ENCODE data around the gene ARHGAP18.

ARHGAP18 gene

GRCh38 chr6:129680633-129681032, 29.3 kb downstream of the ARHGAP18 start:
- H3K4me3 ChIP-seq (ENCODE audit: control insufficient read depth in 1 of 7, extremely low read depth in 1 of 7, insufficient read depth in 4 of 7, low read depth in 2 of 7, low read length in 6 of 7): no peak overlapping the region
- ChIA-PET POLR2A (no interaction called here), CTCF (interaction anchor here (1.5 kb wide), 1 partner anchor 49 kb away, joined by 3 read pairs; no protein-coding TSS in a partner anchor)
- H3K9me3 ChIP-seq (ENCODE audit: control extremely low read depth in 1 of 5, control insufficient read depth in 4 of 5, insufficient read depth in 2 of 5, low read depth in 1 of 5, low read length in 4 of 5): no peaks in the 10 kb centered on the region
- no peak for DNase-seq
- H3K27me3 ChIP-seq (replicated peaks in 2 of 5; ENCODE audit: control insufficient read depth in 4 of 5, insufficient read depth in 5 of 5, low read length in 4 of 5): no peaks in the 10 kb centered on the region
- peaks cover 22 to 58% (median 27%) of the 10 kb centered on the region in 4 experiments for H3K4me1 ChIP-seq (ENCODE audit: control extremely low read depth in 1 of 4, control insufficient read depth in 4 of 4, insufficient read depth in 4 of 4, low read length in 3 of 4)
- H3K36me3 ChIP-seq (ENCODE audit: control insufficient read depth in 4 of 4, insufficient read depth in 4 of 4, low read length in 3 of 4): no peaks in the 10 kb centered on the region
- WGBS (ENCODE audit: insufficient coverage): 100% methylated on average over 3 of the region's 4 CpGs
- no peak overlapping the region for H3K27ac ChIP-seq (ENCODE audit: insufficient read depth in 1 of 2, low read depth in 1 of 2, low read length in 2 of 2, poor library complexity in 1 of 2, severe bottlenecking in 2 of 2)

GRCh38 chr6:129679758-129680157, 30.2 kb downstream of the ARHGAP18 start:
- CTCF ChIA-PET: no interaction called here
- Histone ChIP-seq H3K4me1 (ENCODE audit: control extremely low read depth in 1 of 4, control insufficient read depth in 4 of 4, insufficient read depth in 4 of 4, low read length in 3 of 4) (peaks cover 13 to 49% (median 20%) of the 10 kb centered on the region in 4 experiments), H3K4me3 (ENCODE audit: control insufficient read depth in 1 of 7, extremely low read depth in 1 of 7, insufficient read depth in 4 of 7, low read depth in 2 of 7, low read length in 6 of 7) (no peak overlapping the region), H3K27me3 (replicated peaks in 2 of 5; ENCODE audit: control insufficient read depth in 4 of 5, insufficient read depth in 5 of 5, low read length in 4 of 5) (no peaks in the 10 kb centered on the region), H3K27ac (ENCODE audit: insufficient read depth in 1 of 2, low read depth in 1 of 2, low read length in 2 of 2, poor library complexity in 1 of 2, severe bottlenecking in 2 of 2) (peak overlapping the region in 1 of 2 experiments; percentile 12), H3K36me3 (ENCODE audit: control insufficient read depth in 4 of 4, insufficient read depth in 4 of 4, low read length in 3 of 4) (peaks cover 0 to 5% (median 0%) of the 10 kb centered on the region in 4 experiments), H3K9me3 (ENCODE audit: control extremely low read depth in 1 of 5, control insufficient read depth in 4 of 5, insufficient read depth in 2 of 5, low read depth in 1 of 5, low read length in 4 of 5) (no peaks in the 10 kb centered on the region)
- DNase-seq: no peak
- POLR2A ChIA-PET: no interaction called here
- WGBS (ENCODE audit: insufficient coverage): 58% methylated on average over 3 of the region's 3 CpGs

GRCh38 chr6:129679275-129679674, 30.7 kb downstream of the ARHGAP18 start:
- ChIA-PET POLR2A (no interaction called here), CTCF (no interaction called here)
- Histone ChIP-seq H3K36me3 (ENCODE audit: control insufficient read depth in 4 of 4, insufficient read depth in 4 of 4, low read length in 3 of 4) (peaks cover 0 to 5% (median 0%) of the 10 kb centered on the region in 4 experiments), H3K4me1 (ENCODE audit: control extremely low read depth in 1 of 4, control insufficient read depth in 4 of 4, insufficient read depth in 4 of 4, low read length in 3 of 4) (peaks cover 9 to 46% (median 15%) of the 10 kb centered on the region in 4 experiments), H3K4me3 (ENCODE audit: control insufficient read depth in 1 of 7, extremely low read depth in 1 of 7, insufficient read depth in 4 of 7, low read depth in 2 of 7, low read length in 6 of 7) (no peak overlapping the region), H3K9me3 (ENCODE audit: control extremely low read depth in 1 of 5, control insufficient read depth in 4 of 5, insufficient read depth in 2 of 5, low read depth in 1 of 5, low read length in 4 of 5) (no peaks in the 10 kb centered on the region), H3K27me3 (replicated peaks in 2 of 5; ENCODE audit: control insufficient read depth in 4 of 5, insufficient read depth in 5 of 5, low read length in 4 of 5) (no peaks in the 10 kb centered on the region), H3K27ac (ENCODE audit: insufficient read depth in 1 of 2, low read depth in 1 of 2, low read length in 2 of 2, poor library complexity in 1 of 2, severe bottlenecking in 2 of 2) (peak overlapping the region in 1 of 2 experiments; percentile 12)
- DNase-seq: no peak
- WGBS (ENCODE audit: insufficient coverage): no CpG with 5 or more reads among the region's 3 CpGs

GRCh38 chr6:129678463-129678862, 31.5 kb downstream of the ARHGAP18 start:
- no peak overlapping the region for H3K4me3 ChIP-seq (ENCODE audit: control insufficient read depth in 1 of 7, extremely low read depth in 1 of 7, insufficient read depth in 4 of 7, low read depth in 2 of 7, low read length in 6 of 7)
- no peak for DNase-seq
- WGBS (ENCODE audit: insufficient coverage): no CpG with 5 or more reads among the region's 1 CpG
- peaks cover 0 to 5% (median 0%) of the 10 kb centered on the region in 4 experiments for H3K36me3 ChIP-seq (ENCODE audit: control insufficient read depth in 4 of 4, insufficient read depth in 4 of 4, low read length in 3 of 4)
- ChIA-PET POLR2A (no interaction called here), CTCF (interaction anchor here (0.7 to 1.5 kb wide), 4 partner anchors 10 to 179 kb away, joined by 3 to 5 read pairs (median 4); no protein-coding TSS in a partner anchor)
- no peaks in the 10 kb centered on the region for H3K9me3 ChIP-seq (ENCODE audit: control extremely low read depth in 1 of 5, control insufficient read depth in 4 of 5, insufficient read depth in 2 of 5, low read depth in 1 of 5, low read length in 4 of 5)
- H3K27ac ChIP-seq (ENCODE audit: insufficient read depth in 1 of 2, low read depth in 1 of 2, low read length in 2 of 2, poor library complexity in 1 of 2, severe bottlenecking in 2 of 2): no peak overlapping the region
- H3K4me1 ChIP-seq (ENCODE audit: control extremely low read depth in 1 of 4, control insufficient read depth in 4 of 4, insufficient read depth in 4 of 4, low read length in 3 of 4): peaks cover under 1 to 46% (median 8%) of the 10 kb centered on the region in 4 experiments
- H3K27me3 ChIP-seq (replicated peaks in 2 of 5; ENCODE audit: control insufficient read depth in 4 of 5, insufficient read depth in 5 of 5, low read length in 4 of 5): no peaks in the 10 kb centered on the region

- ChIA-PET POLR2A (no interaction called here), CTCF (interaction anchor here (1.2 to 1.5 kb wide), 4 partner anchors 10 to 49 kb away, joined by 3 to 5 read pairs (median 4); no protein-coding TSS in a partner anchor)
- Histone ChIP-seq H3K27ac (ENCODE audit: insufficient read depth in 1 of 2, low read depth in 1 of 2, low read length in 2 of 2, poor library complexity in 1 of 2, severe bottlenecking in 2 of 2) (no peak overlapping the region), H3K36me3 (ENCODE audit: control insufficient read depth in 4 of 4, insufficient read depth in 4 of 4, low read length in 3 of 4) (peaks cover 0 to 5% (median 0%) of the 10 kb centered on the region in 4 experiments), H3K4me3 (ENCODE audit: control insufficient read depth in 1 of 7, extremely low read depth in 1 of 7, insufficient read depth in 4 of 7, low read depth in 2 of 7, low read length in 6 of 7) (no peak overlapping the region), H3K9me3 (ENCODE audit: control extremely low read depth in 1 of 5, control insufficient read depth in 4 of 5, insufficient read depth in 2 of 5, low read depth in 1 of 5, low read length in 4 of 5) (no peaks in the 10 kb centered on the region), H3K27me3 (replicated peaks in 2 of 5; ENCODE audit: control insufficient read depth in 4 of 5, insufficient read depth in 5 of 5, low read length in 4 of 5) (no peaks in the 10 kb centered on the region), H3K4me1 (ENCODE audit: control extremely low read depth in 1 of 4, control insufficient read depth in 4 of 4, insufficient read depth in 4 of 4, low read length in 3 of 4) (peaks cover 0 to 43% (median 6%) of the 10 kb centered on the region in 4 experiments)
- WGBS (ENCODE audit: insufficient coverage): 100% methylated on average over 1 of the region's 2 CpGs
- DNase-seq: no peak
Observed at GRCh38 chr6:129677620-129678325, 32.2 kb downstream of the ARHGAP18 start.

- CTCF ChIA-PET: interaction anchor here (1.0 to 1.4 kb wide), 2 partner anchors 9 to 54 kb away, joined by 3 to 4 read pairs; no protein-coding TSS in a partner anchor
- Histone ChIP-seq H3K27ac (ENCODE audit: insufficient read depth in 1 of 2, low read depth in 1 of 2, low read length in 2 of 2, poor library complexity in 1 of 2, severe bottlenecking in 2 of 2) (no peak overlapping the region), H3K4me3 (ENCODE audit: control insufficient read depth in 1 of 7, extremely low read depth in 1 of 7, insufficient read depth in 4 of 7, low read depth in 2 of 7, low read length in 6 of 7) (no peak overlapping the region), H3K9me3 (ENCODE audit: control extremely low read depth in 1 of 5, control insufficient read depth in 4 of 5, insufficient read depth in 2 of 5, low read depth in 1 of 5, low read length in 4 of 5) (no peaks in the 10 kb centered on the region), H3K27me3 (replicated peaks in 2 of 5; ENCODE audit: control insufficient read depth in 4 of 5, insufficient read depth in 5 of 5, low read length in 4 of 5) (no peaks in the 10 kb centered on the region), H3K36me3 (ENCODE audit: control insufficient read depth in 4 of 4, insufficient read depth in 4 of 4, low read length in 3 of 4) (peaks cover 0 to 5% (median 0%) of the 10 kb centered on the region in 4 experiments), H3K4me1 (ENCODE audit: control extremely low read depth in 1 of 4, control insufficient read depth in 4 of 4, insufficient read depth in 4 of 4, low read length in 3 of 4) (peaks cover 0 to 38% (median 6%) of the 10 kb centered on the region in 4 experiments)
- 100% methylated on average over 4 of the region's 5 CpGs for WGBS (ENCODE audit: insufficient coverage)
- DNase-seq: no peak
- POLR2A ChIA-PET: no interaction called here
Observed at GRCh38 chr6:129675669-129676472, 34.1 kb downstream of the ARHGAP18 start.

Data from common myeloid progenitor, CD34-positive (primary cell).